Stimulated activated CD4-positive, alpha-beta T cell treated with anti-CD3 and anti-CD28 coated beads, Interleukin-15, amount 100 ng/mL, for 1 hour (primary cell): ENCODE data around the gene RIMOC1.
"Not testable (repeated sequence)": the region's sequence is repeated elsewhere in the genome, so short reads cannot be mapped to it uniquely, and the experiment has no call there.

ENCODE experiments used
- DNase-seq, 2 donors: peaks; one replicate each; pipeline ENCODE4 v3.0.0-alpha.2; 2020; ENCODE audit warnings: low read depth in 1 of 2, low spot score in 1 of 2

RIMOC1 gene

GRCh38 chr5:41891066-41891707, 13.0 kb upstream of the RIMOC1 start:
- no peak for DNase-seq

GRCh38 chr5:41892031-41892430, 12.1 kb upstream of the RIMOC1 start:
- DNase-seq = no peak

DNA sequence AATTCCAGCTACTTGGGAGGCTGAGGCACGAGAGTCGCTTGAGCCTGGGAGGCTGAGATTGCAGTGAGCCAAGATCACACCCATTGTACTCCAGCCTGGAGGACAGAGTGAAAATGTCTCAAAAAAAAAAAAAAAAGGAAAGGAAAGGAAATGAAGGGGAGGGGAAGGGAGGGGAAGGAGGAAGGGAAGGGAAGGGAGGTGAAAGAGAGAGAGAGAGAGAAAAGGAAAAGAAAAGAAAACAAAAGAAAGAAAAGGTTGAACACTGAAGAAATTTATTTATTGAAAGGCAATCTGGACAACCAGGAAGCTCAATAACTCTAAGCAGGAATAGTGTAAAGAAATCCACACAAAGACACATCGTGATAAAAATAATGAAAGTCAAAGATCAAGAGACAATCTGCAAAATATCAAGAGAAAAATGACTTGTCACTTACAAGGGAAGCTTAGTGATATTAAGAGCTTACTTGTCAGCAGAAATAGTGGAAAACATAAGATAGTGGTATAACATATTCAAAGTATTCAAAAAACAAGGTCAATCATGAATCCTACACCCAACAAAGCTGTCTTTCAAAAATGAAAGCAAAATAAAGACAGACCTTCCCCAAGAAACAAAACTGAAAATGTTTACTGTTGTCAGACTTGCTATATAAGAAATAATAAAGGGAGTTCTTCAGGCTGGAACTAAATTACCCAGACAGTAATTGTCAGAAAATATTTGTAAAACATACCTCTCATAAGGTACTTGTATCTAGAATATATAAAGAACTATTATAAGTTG, 10.9 kb upstream of the RIMOC1 start:
- DNase-seq = no peak

- no peak for DNase-seq
Observed at GRCh38 chr5:41896230-41896629, 7.9 kb upstream of the RIMOC1 start.

- no peak for DNase-seq
Observed at GRCh38 chr5:41903382-41903891, 707 bp upstream of the RIMOC1 start.

DNA sequence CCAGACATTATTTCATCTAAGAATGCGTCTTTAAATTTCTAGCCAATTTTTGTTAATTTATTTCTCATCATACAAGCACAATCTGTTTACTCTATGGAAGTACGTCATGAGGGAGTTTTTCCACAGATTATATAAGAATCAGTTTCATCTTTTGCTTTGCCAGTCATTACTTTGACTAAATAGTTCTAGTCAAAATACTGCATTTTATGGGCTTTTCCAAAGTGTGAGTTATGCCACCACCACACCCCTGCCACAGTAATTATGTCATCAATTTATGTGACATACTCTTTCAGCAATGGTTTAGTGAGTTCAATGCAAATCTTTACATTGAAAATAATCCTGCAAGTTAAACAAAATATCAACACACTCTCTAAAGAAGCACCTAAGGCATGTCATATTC, 2.0 kb downstream of the RIMOC1 start:
- DNase-seq = no peak

DNA sequence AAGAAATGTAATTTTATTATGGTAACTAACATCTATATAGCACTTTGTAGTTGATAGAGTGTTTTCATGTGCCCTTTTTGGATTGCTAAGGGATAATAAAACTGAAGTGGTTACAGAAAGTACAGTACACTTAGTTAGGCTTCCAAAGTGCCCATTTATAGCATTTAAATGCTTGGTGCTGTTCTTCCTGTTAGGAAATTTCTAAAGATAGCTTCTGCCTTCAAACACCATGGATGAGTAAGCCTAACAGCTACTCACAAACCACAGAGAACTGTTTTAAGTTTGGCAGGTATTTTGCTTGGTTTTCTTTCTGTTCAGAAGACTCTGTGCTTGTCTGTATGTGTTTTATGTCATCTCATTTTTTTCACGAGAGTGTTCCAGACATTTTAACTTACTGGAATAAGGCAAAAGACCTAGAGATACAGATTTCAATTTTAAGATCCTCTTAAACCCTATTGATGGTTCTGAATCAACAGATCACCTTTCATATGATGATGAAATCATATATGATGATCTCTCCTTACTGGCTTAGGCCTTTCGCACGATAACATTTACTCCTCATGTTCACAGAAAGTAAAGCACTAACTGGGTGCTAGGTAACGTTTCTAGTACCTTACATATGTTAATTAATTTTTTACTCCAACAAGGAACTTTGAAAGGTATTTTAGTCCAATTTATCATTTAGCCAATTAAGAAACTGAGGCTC, 4.4 kb downstream of the RIMOC1 start:
- no peak for DNase-seq

DNA sequence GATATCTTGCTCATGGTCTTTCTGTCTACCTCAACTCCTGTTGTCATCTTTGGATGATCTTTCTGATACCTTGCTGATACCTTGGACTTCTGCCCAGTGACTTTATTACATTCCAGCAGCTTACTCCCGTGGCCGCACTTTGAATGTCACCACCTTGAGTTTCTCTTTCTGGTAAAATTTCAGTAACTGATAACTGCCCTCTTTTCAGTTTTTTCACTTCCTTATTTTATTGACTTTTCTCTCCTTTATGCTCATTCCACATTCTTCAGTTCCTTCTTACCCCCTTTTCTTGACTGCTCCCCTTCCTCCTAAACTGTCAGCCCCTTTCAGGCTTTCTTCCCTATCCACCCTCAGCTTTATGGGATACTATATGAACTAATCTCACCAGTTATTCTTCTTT, 14.0 kb downstream of the RIMOC1 start:
- no peak for DNase-seq

DNA sequence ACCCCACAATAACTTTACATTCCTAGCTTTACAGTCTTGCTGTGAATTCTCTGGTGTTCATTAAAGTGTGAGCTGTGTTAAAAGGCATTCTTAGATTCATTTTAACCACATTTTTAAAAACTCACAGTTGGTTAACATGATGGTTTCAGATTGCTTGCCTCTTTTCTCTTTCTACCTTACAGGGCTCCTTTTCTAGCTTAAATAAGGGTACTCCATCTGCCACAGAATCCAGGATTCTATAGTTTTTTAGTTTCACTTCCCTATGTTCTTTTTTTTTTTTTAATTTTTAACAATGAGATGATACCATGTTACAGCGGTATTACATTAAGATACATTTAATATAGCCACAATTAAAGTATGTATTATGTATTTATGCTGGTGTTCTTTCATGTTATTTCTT, 17.0 kb downstream of the RIMOC1 start:
- DNase-seq = no peak

- no peak for DNase-seq
Observed at GRCh38 chr5:41921874-41922273, 17.7 kb downstream of the RIMOC1 start.

GRCh38 chr5:41924526-41924871, 20.4 kb downstream of the RIMOC1 start:
- no peak for DNase-seq

GRCh38 chr5:41924872-41925554, 20.9 kb downstream of the RIMOC1 start, which contains the start of gene FBXO4:
FBXO4 (plus strand) TSS chr5:41925281; CDS start chr5:41925310, 29 bp downstream.
- peak; percentile 76 to 78 for DNase-seq

DNA sequence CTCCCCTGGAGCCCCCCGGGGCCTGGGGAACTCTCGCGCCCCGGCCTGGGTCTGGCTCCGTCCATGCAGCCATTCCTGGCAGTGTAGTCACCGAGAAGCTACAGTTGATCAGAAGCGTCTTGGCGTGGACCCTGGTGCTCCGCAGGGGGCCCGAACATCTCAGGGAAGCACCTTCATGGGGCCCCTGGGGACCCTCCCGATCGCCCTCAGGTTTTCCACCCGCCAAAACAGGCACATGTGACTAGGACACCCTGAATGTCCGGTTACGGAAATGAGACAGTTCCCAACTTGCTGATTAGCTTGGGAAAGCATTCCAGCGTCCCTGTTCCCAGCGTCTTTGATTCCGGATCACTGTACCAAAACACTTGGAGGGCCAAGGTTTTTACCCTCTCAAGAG, 21.4 kb downstream of the RIMOC1 start:
- no peak for DNase-seq

- no peak for DNase-seq
Observed at GRCh38 chr5:41927604-41928003, 23.5 kb downstream of the RIMOC1 start.

GRCh38 chr5:41929035-41929434, 24.9 kb downstream of the RIMOC1 start:
- no peak for DNase-seq

DNA sequence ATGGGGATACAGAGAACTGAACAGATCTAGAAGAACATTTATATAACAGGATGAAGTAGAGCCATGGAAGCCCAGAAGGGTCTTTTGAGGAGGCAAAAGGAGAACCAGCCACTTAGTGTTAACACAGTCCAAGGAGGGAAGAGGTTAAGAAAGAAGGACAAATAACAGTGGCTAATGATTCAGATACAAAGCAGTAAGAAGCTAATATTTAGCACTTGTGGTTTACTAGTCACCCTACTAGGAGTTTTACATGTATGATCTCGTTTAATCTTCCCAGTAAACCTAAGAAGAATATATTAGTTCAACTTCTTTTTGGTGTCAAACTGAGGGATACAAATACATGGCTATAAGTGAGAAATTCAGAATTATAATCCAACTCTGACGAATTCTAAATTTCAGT, 28.6 kb downstream of the RIMOC1 start:
- no peak for DNase-seq

DNA sequence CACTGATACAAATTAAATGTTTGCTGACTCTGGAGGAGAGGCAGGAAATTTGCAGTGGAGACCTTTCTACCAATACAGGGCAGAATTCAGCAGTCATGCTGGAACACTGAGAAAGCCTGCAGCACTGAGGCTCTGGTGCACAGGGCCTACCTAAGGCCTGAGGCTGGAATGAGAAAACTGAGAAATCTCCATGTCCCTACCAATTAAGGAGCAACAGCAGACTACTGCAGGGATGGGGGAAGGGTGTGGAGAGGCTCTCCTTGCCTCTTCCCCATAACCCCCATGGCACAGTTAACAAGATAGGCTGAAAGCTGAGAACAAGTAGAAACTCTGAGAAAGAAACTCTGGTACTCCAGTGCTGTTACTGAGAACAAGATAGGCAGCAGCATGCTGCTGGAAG, 31.4 kb downstream of the RIMOC1 start:
- DNase-seq = no peak

DNA sequence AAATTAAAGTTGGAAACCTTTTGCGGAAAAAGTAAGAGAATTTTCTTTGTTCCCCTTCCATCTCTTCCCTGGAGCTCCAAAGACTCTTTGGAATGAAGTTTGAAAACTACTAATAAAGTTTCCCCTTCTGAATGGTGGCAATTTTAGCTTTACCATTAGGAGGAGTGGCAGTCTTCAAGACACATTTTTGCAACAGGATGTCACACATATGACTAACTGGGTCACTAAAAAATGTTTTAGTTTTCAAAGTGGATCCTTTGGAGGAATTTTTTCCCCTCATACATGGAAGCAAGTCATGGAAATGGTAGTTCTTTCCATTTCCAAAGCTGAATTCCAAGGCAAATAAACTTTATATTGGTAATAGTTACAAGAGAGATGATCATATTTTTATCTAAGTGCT, 36.5 kb downstream of the RIMOC1 start:
- no peak for DNase-seq

DNA sequence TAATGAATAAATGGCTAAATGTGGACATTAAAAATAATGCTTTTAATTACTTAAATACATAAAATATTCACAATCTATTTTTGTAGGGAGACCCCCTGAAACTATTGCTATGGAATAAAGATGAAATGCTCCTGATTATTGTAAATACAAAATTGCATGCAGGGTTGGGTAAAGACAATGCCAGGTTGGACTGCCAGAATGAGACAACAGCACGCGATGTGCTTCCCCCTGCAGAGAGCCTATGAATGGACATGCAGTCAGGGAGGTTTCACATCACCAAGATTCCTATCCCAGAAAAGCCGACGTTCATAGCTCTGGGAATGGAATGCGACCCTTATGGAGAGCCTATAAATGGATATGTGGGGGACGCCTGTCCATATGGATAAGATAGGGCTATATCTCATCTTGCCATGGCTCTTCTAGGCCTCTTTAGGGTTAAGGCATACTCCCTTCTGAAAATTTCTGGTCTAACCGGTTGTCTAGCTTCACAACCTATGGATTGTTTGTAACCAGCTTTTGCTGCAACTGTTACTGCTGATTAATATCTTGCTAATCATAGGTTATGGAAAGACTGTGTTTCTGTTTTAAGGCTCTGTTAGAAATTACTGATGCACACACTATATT, 41.3 kb downstream of the RIMOC1 start:
- not testable (repeated sequence) for DNase-seq

DNA sequence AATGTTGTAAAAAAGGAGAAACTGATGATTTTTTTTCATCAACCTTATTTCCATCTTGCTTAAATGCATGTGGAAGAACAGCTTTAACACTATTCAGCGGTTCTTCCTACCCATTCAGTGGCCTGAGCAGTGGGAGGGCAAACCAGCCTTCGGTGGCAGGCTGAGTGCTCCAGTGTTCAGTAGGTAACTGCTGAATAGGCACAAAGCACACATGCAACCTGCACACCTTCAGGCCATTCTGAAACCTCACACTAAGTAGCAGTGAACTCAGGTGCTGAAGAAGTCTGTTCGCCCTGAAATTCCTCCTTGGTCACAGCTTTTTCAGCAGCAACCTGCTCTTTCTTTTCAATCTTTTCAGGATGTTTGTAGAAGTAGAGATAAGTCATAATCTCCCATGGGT, 47.1 kb downstream of the RIMOC1 start:
- DNase-seq = no peak
